Heart right ventricle (tissue), 16 donors: ENCODE measurements around the gene CAMKK2. TPM values are rescaled to one million over a fixed set of nuclear protein-coding genes. Genes with fewer than 3 reads are reported as not detected.

Experiments used
- ATAC-seq, 8 donors: fragments of 200-7000 bp; cut with Tn5 transposase; one replicate each; pipeline ENCODE4 v1.9.1; 2020; ENCODE audit warnings: mild to moderate bottlenecking in 8 of 8, moderate library complexity in 8 of 8, moderate number of reproducible peaks in 1 of 8
- DNase-seq, 2 donors: peaks; one replicate each; pipeline ENCODE4 v3.0.0-alpha.2; 2020
- H3K27ac ChIP-seq, 10 donors: fragments of 200-600 bp; sonication (generic) in 2 of 10; one replicate each; pipeline versions ENCODE4 v1.5.0 to v1.8.0; 2020 to 2022; ENCODE audit warnings: mild to moderate bottlenecking in 3 of 10
- H3K27me3 ChIP-seq, 7 donors: fragments of 200-600 bp; one replicate each; pipeline ENCODE4 v1.8.0; 2021 to 2022; ENCODE audit warnings: mild to moderate bottlenecking in 2 of 7
- H3K36me3 ChIP-seq, 9 donors: fragments of 200-600 bp; sonication (generic) in 1 of 9; one replicate each; pipeline versions ENCODE4 v1.5.0 to v1.8.0; 2020 to 2022; ENCODE audit warnings: mild to moderate bottlenecking in 2 of 9
- H3K4me1 ChIP-seq, 9 donors: fragments of 200-600 bp; sonication (generic) in 1 of 9; one replicate each; pipeline versions ENCODE4 v1.5.0 to v1.8.0; 2020 to 2022; ENCODE audit warnings: mild to moderate bottlenecking in 4 of 9
- H3K4me3 ChIP-seq, 10 donors: fragments of 200-600 bp; sonication (generic) in 2 of 10; one replicate each; pipeline versions ENCODE4 v1.5.0 to v1.8.0; 2020 to 2022; ENCODE audit warnings: mild to moderate bottlenecking in 7 of 10, moderate library complexity in 2 of 10
- H3K9me3 ChIP-seq, 11 donors: fragments of 200-600 bp in 10 of 11; sonication (generic) in 2 of 11; one replicate each; pipeline versions ENCODE4 v1.5.0 to v1.8.0; 2013 to 2022; ENCODE audit warnings: mild to moderate bottlenecking in 2 of 11, control low read depth in 1 of 11, moderate library complexity in 1 of 11
- CTCF ChIP-seq, 9 donors: fragments of 200-600 bp; sonication (generic) in 2 of 9; IDR thresholded peaks; one replicate each; pipeline versions ENCODE4 v1.5.0 to v1.8.0; 2021 to 2022; ENCODE audit warnings: antibody characterized with exemption in 9 of 9, mild to moderate bottlenecking in 5 of 9, moderate library complexity in 1 of 9
- WGBS, 2 donors: extraction: QIAGEN DNeasy Blood & Tissue Kit; methylation state at CpG; one replicate each; pipeline ENCODE4 v1.1.7; 2013; ENCODE audit warnings: inconsistent platforms in 1 of 2; 5-methylcytosine and 5-hydroxymethylcytosine counted together
- intact Hi-C, 10 donors: fragments of 100-400 bp; cut with DNase I; formaldehyde crosslinking; loops; one replicate each; pipeline versions ENCODE4 v1.11.1 to v1.14.2; 2022
- polyA plus RNA-seq, 2 donors: library from polyadenylated mRNA; stranded (reverse); fragments of 200-250 nt; gene quantifications; one replicate each; pipeline ENCODE4 v1.2.3, GENCODE V29; 2013
- total RNA-seq, 10 donors: library from RNA; stranded (reverse); fragmentation: NEBNext Ultra II Directional in 3 of 10; extraction: Animal tissue kit (Norgen Biotek cat#: 25700) in 3 of 10; gene quantifications; one replicate each; pipeline versions ENCODE4 v1.2.1 to v1.2.4, GENCODE V29; 2021 to 2023
- donor health status: Arrhythmogenic right ventricular cardiomyopathy.
- donor health status: ischemic (EF 13 %, LVEDD 7.1; RV severe dilation, severe dysfunction).
- donor health status: healthy with polysubstance abuse.
- donor health status: DM: no; HTN: yes; CAD: no.
- donor health status: DM: no; HTN: no; CAD: no.
- donor health status: ischemic (EF 25% LVEDD 6.9; RV normal size, moderate dysfunction).
- donor health status: ischemic (EF 25% LVEDD 5.7; RV mildly dilated, moderate dysfunction).
- donor health status: healthy.
- donor health status: DM: yes; HTN: yes; CAD: no.
- donor health status: Ischemic cardiomyopathy.
- donor health status: ischemic (EF 35%, LVEDD 5.7; RV mildly dilated, moderate dysfunction).
- donor health status: nonischemic (EF 11% LVEDD 7.7; RV severe dilation, severe dysfunction).
- donor health status: DM: yes; HTN: yes; CAD: no.
- donor health status: PGD.
- donor health status: ischemic (EF 29% LVEDD 5.4; RV normal size, mild dysfunction).
- donor health status: nonischemic (EF 23%, LVEDD 6.1; RV moderate dilation, normal function).

The CAMKK2 gene
- total and polyA plus RNA-seq, 12 donors = 10.8 to 19.3 (median 15.8) TPM

GRCh38 chr12:121330195-121330594 is 33.7 kb upstream of the CAMKK2 start:
- ATAC-seq (no peak), DNase-seq (no peak)
- H3K4me1 ChIP-seq = peaks cover 0 to 7% (median 3%) of the 10 kb centered on the region in 9 donors
- H3K27me3 ChIP-seq = no peaks in the 10 kb centered on the region
- intact Hi-C loops = loop anchor here in 3 of 10 donors (5.0 kb wide), 1 partner anchor 112 kb away; no protein-coding TSS in a partner anchor
- H3K4me3 ChIP-seq = no peak overlapping the region
- H3K36me3 ChIP-seq = peaks cover 0 to 100% (median 69%) of the 10 kb centered on the region in 9 donors
- H3K27ac ChIP-seq = no peak overlapping the region
- no peak for TF ChIP-seq CTCF (IDR thresholded peaks at IDR 0.05)
- WGBS, 2 donors = 95 to 96% methylated on average over 4 of the region's 4 CpGs
- no peaks in the 10 kb centered on the region for H3K9me3 ChIP-seq

- no peaks in the 10 kb centered on the region for H3K27me3 ChIP-seq
- ATAC-seq = no peak
- 97% methylated on average over 4 of the region's 4 CpGs for WGBS, 2 donors
- H3K27ac ChIP-seq = no peak overlapping the region
- no peak for TF ChIP-seq CTCF (IDR thresholded peaks at IDR 0.05)
- no peaks in the 10 kb centered on the region for H3K9me3 ChIP-seq
- intact Hi-C loops = no loop called here
- H3K4me1 ChIP-seq = peaks cover 0 to 7% (median 0%) of the 10 kb centered on the region in 9 donors
- H3K4me3 ChIP-seq = no peak overlapping the region
- peaks cover 0 to 100% (median 77%) of the 10 kb centered on the region in 9 donors for H3K36me3 ChIP-seq
- no peak for DNase-seq
Measured at GRCh38 chr12:121328620-121329019, 32.1 kb upstream of the CAMKK2 start.

GRCh38 chr12:121326996-121327674 is 30.6 kb upstream of the CAMKK2 start:
- H3K4me3 ChIP-seq = no peak overlapping the region
- TF ChIP-seq CTCF (IDR thresholded peaks at IDR 0.05) = no peak
- H3K36me3 ChIP-seq = peaks cover 0 to 100% (median 75%) of the 10 kb centered on the region in 9 donors
- H3K27ac ChIP-seq = no peak overlapping the region
- intact Hi-C loops = no loop called here
- WGBS, 2 donors = 86 to 88% methylated on average over 21 of the region's 21 CpGs
- H3K4me1 ChIP-seq = peaks cover 0 to 7% (median 0%) of the 10 kb centered on the region in 9 donors
- DNase-seq = no peak
- H3K27me3 ChIP-seq = no peaks in the 10 kb centered on the region
- ATAC-seq = no peak
- H3K9me3 ChIP-seq = no peaks in the 10 kb centered on the region

- Histone ChIP-seq H3K36me3 (peaks cover 0 to 100% (median 65%) of the 10 kb centered on the region in 9 donors), H3K27me3 (no peaks in the 10 kb centered on the region), H3K4me3 (no peak overlapping the region), H3K4me1 (peaks cover 0 to 7% (median 0%) of the 10 kb centered on the region in 9 donors), H3K9me3 (no peaks in the 10 kb centered on the region), H3K27ac (no peak overlapping the region)
- TF ChIP-seq CTCF (IDR thresholded peaks at IDR 0.05) = no peak
- DNase-seq (no peak), ATAC-seq (no peak)
- intact Hi-C loops = no loop called here
- 63 to 75% methylated on average over 5 of the region's 5 CpGs for WGBS, 2 donors
Measured at GRCh38 chr12:121325922-121326396, 29.4 kb upstream of the CAMKK2 start.
